HL-60 (cell line): ENCODE results near the gene APOH.

Source experiments
- DNase-seq, 2 experiments: peaks; one replicate each; pipeline ENCODE4 v3.0.0-alpha.2; 2010 to 2020; ENCODE audit warnings: low read depth in 1 of 2, low spot score in 1 of 2
- H3K27ac ChIP-seq: fragments of 250-450 bp; sonication (Bioruptor Pico); replicated peaks from 2 replicates; pipeline ENCODE4 v1.5.1; 2020; ENCODE audit warnings: mild to moderate bottlenecking, moderate library complexity
- H3K27me3 ChIP-seq: fragments of 250-450 bp; sonication (Bioruptor Pico); 2 replicates; pipeline ENCODE4 v1.5.1; 2021; ENCODE audit warnings: mild to moderate bottlenecking, moderate library complexity; ENCODE audit not compliant: insufficient read depth, poor library complexity, severe bottlenecking
- H3K4me3 ChIP-seq: replicated peaks from 2 replicates; pipeline ENCODE4 v1.5.1; 2011; ENCODE audit warnings: mild to moderate bottlenecking, control low read depth, low read length; ENCODE audit not compliant: insufficient read depth
- CTCF ChIP-seq: IDR thresholded peaks from one replicate; pipeline ENCODE4 v1.5.1; 2011; ENCODE audit warnings: low read length, control low read depth, inconsistent platforms; ENCODE audit not compliant: insufficient read depth
- GABPA ChIP-seq: IDR thresholded peaks from 2 replicates; pipeline ENCODE4 v1.6.1; 2012; ENCODE audit warnings: low read depth
- POLR2AphosphoS5 ChIP-seq: IDR thresholded peaks from 2 replicates; pipeline ENCODE4 v1.6.1; 2012; ENCODE audit warnings: low read depth
- REST ChIP-seq: IDR thresholded peaks from 2 replicates; pipeline ENCODE4 v1.6.1; 2012; ENCODE audit warnings: low read depth; ENCODE audit not compliant: insufficient replicate concordance
- SPI1 ChIP-seq: IDR thresholded peaks from 2 replicates; pipeline ENCODE4 v1.6.1; 2012; ENCODE audit warnings: low read depth, mild to moderate bottlenecking, borderline replicate concordance

APOH gene

GRCh38 chr17:66211047-66211810, 18.0 kb downstream of the APOH start:
- DNase-seq: no peak
- no peaks in the 10 kb centered on the region for H3K27me3 ChIP-seq
- H3K4me3 ChIP-seq: no peak overlapping the region
- TF ChIP-seq GABPA: no peak
- no peak for TF ChIP-seq POLR2AphosphoS5
- TF ChIP-seq CTCF: no peak
- no peak for TF ChIP-seq REST
- TF ChIP-seq SPI1: no peak
- no peak overlapping the region for H3K27ac ChIP-seq

GRCh38 chr17:66210208-66210574, 19.0 kb downstream of the APOH start:
- Histone ChIP-seq H3K27ac (no peak overlapping the region), H3K4me3 (no peak overlapping the region), H3K27me3 (no peaks in the 10 kb centered on the region)
- no peak for DNase-seq
- TF ChIP-seq GABPA (no peak), CTCF (no peak), REST (no peak), SPI1 (no peak), POLR2AphosphoS5 (no peak)

- TF ChIP-seq POLR2AphosphoS5 (no peak), REST (no peak), CTCF (no peak), GABPA (no peak), SPI1 (no peak)
- H3K27me3 ChIP-seq: no peaks in the 10 kb centered on the region
- no peak overlapping the region for H3K4me3 ChIP-seq
- H3K27ac ChIP-seq: no peak overlapping the region
- no peak for DNase-seq
These were observed 21.3 kb downstream of the APOH start for GRCh38 chr17:66207936-66208335.
